8988T (cell line): Measurements from ENCODE around the gene LIMS1.
"Not testable (repeated sequence)": the region's sequence is repeated elsewhere in the genome, so short reads cannot be mapped to it uniquely, and the experiment has no call there.

ENCODE experiments used
- DNase-seq: peaks from one replicate; pipeline ENCODE4 v3.0.0; 2011

The LIMS1 gene

DNA sequence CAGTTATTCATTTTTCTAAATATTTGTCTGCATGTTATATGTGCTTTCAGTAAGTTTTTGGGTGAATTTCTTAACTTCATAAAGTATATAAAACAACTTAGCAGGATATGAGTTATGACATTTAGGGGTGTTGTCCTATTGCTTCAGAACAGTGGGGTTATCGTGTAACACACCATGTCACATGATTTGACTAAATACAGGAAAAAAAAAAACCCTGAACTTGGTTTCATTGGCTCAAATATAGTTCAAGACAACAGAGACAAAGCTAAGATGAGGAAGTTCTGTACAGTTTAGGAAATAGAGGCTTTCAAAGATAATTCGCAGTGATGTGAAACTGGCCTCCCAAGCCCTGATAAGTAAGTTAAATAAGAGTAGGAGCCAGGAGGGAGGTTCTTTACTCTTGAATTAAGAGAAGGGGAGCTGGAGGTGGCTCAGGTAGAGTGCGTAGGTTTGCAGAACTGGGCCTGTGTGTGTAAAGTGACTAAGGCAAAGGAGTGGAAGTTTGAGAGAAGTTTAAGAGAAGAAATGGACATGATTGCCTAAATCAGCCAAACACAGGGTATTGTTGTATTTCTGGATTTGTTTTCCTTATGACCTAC lies 53.9 kb downstream of the LIMS1 start:
- DNase-seq: no peak

- DNase-seq: no peak
These were observed 55.1 kb downstream of the LIMS1 start for GRCh38 chr2:108589372-108589771.

DNA sequence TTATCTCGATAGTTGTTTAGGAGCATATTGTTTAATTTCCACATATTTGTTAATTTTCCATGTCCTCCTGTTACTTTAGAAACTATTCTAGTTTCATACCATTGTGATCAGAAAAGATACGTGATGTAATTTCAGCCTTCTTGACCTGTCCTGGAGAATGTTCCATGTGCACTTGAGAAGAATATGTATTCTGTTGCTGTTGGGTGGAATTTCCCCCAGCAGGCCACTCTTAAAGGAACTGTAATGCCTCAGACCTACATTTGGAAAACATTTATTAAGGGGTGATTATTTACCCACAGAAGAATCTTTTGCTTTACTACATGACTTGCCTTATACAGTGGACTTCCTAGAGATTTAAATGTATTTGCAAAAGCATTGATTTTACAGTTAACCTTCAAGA lies 55.5 kb downstream of the LIMS1 start:
- no peak for DNase-seq

DNA sequence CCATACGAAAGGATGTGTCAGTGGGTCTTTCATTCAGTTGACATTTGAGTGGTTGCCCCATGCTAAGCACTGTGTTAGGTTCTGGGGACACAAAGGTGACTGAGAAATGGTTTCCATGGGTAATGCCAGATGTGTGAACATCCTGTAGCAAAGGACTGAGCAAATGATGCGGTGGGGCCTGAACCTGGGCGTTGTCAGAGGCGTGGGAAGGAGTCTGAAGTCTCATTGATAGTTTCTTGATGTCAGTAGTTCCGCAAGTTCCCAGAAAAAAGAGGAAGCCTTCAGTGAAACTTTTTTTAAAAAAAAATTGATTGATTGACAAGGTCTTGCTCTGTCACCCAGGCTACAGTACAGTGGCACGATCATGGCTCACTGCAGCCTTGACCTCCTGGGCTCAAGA lies 56.9 kb downstream of the LIMS1 start:
- DNase-seq: no peak

DNA sequence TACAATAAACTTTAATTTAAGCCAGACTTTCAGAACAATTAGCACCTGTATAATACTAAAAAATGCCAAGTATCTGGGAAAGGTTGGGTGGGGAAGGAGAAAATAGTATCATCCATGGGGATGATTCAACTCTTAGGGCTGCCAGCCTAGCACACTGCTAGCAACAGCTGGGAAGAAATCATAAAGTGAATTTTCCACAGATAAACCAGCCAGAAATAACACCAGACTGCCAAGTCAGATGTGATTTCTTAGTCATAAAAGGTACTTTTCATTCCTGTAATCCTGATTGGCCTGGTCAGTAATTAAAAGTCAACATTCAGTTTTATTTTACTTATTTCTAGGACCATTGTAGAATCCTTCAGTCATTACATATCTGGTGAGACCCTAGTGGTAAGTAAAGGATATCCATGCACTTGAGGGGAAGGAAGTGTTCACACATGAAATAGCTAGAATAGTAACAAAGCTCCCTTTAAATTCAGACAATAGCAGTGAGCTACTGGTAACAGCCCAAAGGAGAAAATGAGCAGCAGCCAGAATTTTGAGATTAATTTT lies 59.4 kb downstream of the LIMS1 start:
- DNase-seq: no peak

- no peak for DNase-seq
These were observed 60.1 kb downstream of the LIMS1 start for GRCh38 chr2:108594132-108594981.

GRCh38 chr2:108594982-108595464 lies 60.8 kb downstream of the LIMS1 start:
- DNase-seq: no peak

- not testable (repeated sequence) for DNase-seq
These were observed 61.5 kb downstream of the LIMS1 start for GRCh38 chr2:108595771-108596170.

- not testable (repeated sequence) for DNase-seq
These were observed 63.0 kb downstream of the LIMS1 start for GRCh38 chr2:108597105-108597744.

DNA sequence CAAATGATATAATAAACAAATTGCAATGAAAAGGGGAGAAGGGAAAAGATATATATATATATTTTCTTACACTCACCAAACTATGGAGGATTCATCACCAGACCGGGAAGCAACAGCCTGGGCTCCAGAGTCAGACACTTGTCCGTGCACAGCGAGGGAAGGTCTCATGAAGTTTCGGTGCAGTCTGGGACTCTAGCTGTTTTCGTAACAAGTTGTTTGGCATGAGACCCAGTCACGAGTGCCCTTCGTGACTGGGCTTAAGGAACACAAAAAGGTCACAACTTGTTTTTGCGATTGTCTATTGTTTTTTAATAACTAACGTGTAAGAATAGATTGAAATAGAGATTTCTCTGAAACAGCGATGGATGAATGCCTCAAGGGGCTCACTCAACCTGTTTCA lies 66.9 kb downstream of the LIMS1 start:
- not testable (repeated sequence) for DNase-seq

GRCh38 chr2:108602422-108602821 lies 68.2 kb downstream of the LIMS1 start:
- DNase-seq: no peak

DNA sequence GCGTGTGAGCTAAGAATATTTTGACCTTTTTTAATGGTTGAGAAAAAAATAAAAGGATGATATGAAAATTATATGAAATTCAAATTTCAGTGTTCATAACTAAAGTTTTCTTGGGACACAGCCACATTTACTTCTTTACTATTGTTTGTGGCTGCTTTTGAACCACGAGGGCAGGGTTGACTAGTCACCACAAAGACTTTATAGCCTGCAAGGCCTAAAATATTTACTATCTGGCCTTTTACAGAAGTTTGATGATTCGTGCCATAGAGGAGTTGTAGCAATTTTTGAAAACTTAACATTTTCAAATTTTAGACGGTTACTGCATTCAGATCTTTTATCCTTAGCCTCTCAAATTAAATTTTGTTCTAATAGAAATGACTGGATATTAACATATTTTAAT lies 69.9 kb downstream of the LIMS1 start:
- no peak for DNase-seq

DNA sequence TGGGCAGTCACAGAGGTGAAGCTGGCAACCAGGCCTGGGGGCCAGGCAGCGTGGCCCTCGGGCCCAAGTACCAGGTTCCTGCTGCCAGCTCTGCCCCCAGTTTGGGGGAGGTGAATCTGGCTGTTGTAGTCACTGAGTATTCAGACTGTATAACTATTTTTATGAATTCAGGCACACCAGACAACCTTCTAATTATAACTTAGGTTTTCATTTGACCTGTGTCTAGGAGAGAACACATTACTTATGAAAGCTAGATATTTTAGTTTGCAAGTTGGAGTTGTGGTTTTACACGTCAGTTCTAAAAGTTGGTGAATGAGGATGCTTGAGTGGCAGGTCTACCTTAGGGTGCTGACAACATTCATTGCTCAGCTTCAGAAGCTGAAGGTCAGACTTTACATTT lies 71.7 kb downstream of the LIMS1 start:
- no peak for DNase-seq

DNA sequence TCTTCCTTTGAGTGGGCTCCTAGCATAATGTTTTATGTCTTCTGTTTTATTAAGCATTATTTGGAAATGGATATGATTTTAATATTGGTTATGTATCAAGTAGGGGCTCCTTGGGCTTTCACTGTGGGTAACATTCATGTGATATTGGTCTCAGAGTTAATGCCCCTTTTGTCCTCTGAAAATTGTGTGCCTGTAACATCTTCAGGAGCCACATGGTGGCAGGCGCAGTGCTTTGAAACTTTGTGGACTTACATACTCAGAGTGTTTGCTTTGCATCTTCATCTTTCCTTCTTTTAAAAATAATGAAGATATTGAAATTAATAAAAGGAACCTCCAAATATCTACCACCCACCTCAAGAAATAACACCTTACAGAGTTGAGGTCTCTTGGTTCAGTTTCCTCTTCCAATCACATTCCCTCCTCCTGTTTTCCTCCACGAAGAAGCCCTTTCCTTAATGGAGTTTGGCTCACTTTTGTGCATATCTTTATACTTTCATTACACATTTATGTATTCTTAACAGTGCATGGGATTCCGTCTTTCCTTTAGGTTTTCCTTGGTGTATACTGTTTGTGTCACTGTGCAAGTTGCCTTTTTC lies 73.5 kb downstream of the LIMS1 start:
- DNase-seq: no peak

- no peak for DNase-seq
These were observed 76.8 kb downstream of the LIMS1 start for GRCh38 chr2:108611021-108611420.

DNA sequence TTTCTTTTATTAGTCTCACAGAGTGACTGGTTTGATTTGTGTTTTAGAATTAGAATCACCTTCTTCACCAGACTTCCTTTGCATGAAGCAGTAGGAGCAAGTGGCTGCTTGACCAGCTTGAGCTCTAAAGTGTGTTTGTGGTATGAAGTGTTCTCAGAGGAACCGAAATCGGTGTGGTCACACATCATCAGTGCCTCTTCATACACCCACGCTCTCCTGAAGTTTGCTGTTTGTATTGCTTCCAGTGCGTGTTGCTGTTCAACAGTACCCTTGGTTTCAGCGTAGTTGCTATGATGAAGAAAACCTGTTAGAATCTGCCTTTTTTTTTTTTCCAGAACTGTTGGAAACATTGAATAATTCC lies 77.9 kb downstream of the LIMS1 start:
- DNase-seq: no peak

DNA sequence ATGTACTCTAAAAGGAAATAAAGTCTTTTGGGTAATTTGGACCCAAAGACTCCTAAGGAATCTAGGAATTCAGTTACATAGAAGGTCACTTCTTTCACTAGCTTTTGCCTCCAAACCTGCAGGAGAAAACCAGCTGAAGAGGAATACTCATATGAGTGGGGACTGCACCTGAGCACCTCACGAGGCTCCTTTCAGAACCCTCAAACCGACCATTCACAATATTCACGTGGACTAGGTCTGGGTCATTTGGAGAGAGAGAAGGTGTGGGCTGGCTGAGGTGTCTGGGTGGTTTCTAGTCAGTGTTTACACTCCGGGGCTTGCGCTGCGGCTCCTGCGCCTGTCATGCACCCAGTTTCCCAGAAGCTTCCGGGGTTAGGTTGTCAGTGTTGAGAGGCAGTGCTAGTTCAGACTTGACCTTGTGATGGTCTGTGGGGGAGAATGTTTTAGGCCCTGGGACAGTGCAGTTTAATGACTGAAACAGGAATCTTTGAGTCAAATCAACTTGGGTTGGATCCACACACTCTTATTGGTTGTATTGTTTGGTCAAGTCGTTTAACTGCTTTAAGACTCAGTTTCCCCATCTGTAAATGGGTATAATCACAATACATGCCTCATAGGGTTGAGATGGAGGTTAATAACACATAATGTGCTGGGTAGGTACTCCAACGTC lies 78.4 kb downstream of the LIMS1 start:
- DNase-seq: no peak

DNA sequence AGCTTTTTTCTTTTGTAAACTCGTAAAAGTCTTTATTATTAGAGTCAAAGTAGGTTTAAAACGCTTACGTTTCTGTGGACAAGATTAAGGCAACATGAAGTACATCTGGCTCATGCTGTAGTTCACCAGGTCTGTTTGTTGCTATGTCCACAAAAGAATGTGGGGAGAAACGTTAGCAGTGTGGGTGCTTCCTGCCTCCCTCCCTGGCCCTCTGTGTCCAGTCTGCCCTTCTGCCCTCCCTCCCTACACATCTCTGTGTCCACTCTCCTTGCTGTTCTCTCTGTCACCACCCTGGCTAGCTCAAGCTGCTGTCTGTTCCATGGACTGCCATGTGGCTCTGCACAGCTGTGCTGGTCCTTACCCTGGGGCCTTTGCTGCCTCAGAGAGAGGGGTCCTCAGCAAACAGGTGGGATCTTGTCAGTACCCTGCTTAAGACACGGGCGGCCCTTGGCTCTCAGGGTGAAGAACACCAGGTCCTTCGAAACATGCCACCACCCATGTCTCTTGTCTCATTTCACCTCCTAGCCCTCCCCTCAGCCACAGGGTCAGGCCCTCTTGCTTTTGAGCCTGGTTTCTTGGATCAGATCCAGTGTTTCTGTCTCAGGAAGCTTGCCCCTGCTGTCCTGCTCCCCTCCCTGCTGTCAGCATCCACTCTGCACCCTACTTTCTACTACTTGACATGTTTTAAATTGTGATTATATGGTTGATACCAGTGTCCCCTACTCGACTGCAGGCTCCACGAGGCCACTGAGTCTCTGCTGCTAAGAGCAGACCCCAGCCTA lies 79.2 kb downstream of the LIMS1 start:
- DNase-seq: no peak

DNA sequence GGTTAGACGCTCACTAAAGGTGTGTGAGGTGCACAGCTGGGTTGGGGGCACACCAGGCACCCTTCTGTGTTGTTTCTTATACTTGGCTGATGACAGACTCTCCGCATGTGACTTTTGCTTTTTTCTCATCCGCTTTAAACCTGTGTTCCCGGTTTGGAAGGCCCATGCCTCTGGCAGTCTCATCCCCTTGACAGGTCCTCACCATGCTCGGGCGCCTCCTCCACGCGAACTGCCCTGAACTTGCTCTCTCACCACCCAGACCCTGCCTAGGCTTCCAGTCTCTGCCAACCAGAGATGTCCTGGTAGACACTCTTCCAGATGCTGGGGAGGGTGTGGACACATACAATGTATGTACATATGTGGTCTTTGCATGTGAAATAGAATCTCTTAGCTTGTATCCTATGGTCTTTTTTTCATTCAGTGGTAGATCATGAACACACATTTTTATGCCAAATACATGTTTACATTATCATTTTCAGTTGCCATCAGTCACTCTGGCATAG lies 79.8 kb downstream of the LIMS1 start:
- DNase-seq: no peak

DNA sequence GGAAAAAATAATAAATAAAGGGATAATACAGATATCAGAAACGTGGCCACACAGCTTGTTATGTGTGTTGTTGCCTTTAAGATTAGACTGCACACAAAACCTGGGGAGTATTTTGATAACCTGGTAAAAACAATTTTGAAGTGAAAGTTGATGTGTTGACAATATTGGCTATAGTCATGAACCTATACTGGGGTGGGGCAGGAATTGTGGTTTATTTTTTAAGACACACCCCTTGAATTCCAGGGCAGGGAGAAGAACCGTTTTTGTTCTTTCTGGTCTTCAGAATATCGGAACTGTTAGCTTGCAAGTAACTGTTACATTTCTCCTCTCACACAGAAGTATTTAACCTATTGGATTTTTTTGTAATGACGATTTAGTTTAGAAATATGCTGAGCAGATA lies 80.4 kb downstream of the LIMS1 start:
- no peak for DNase-seq

- no peak for DNase-seq
These were observed 81.3 kb downstream of the LIMS1 start for GRCh38 chr2:108615480-108616090.
